ENCODE measurements around the gene SOX15.

SOX15 gene

GRCh38 chr17:7592422-7593021, 2.6 kb upstream of the SOX15 start:
- ATAC-seq (ENCODE audit: low read depth): no peak
- Histone ChIP-seq H3K4me1 (ENCODE audit: insufficient read depth, poor library complexity, severe bottlenecking) (peaks cover 14% of the 10 kb centered on the region), H3K27ac (ENCODE audit: poor library complexity, severe bottlenecking) (peak overlapping the region; percentile 97), H3K4me3 (ENCODE audit: severe bottlenecking) (no peak overlapping the region), H3K36me3 (ENCODE audit: low read depth) (peaks cover 75% of the 10 kb centered on the region), H3K27me3 (ENCODE audit: insufficient read depth, poor library complexity, severe bottlenecking) (no peaks in the 10 kb centered on the region), H3K9me3 (ENCODE audit: severe bottlenecking) (no peaks in the 10 kb centered on the region)
- DNase-seq (ENCODE audit: low spot score): no peak
- TF ChIP-seq, protein P1, sequence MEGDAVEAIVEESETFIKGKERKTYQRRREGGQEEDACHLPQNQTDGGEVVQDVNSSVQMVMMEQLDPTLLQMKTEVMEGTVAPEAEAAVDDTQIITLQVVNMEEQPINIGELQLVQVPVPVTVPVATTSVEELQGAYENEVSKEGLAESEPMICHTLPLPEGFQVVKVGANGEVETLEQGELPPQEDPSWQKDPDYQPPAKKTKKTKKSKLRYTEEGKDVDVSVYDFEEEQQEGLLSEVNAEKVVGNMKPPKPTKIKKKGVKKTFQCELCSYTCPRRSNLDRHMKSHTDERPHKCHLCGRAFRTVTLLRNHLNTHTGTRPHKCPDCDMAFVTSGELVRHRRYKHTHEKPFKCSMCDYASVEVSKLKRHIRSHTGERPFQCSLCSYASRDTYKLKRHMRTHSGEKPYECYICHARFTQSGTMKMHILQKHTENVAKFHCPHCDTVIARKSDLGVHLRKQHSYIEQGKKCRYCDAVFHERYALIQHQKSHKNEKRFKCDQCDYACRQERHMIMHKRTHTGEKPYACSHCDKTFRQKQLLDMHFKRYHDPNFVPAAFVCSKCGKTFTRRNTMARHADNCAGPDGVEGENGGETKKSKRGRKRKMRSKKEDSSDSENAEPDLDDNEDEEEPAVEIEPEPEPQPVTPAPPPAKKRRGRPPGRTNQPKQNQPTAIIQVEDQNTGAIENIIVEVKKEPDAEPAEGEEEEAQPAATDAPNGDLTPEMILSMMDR (IDR thresholded peaks at IDR 0.05; ENCODE audit: poor library complexity, severe bottlenecking): no peak

GRCh38 chr17:7591596-7591995, 1.7 kb upstream of the SOX15 start:
- DNase-seq (ENCODE audit: low spot score) (no peak), ATAC-seq (ENCODE audit: low read depth) (no peak)
- no peak overlapping the region for H3K4me3 ChIP-seq (ENCODE audit: severe bottlenecking)
- H3K27ac ChIP-seq (ENCODE audit: poor library complexity, severe bottlenecking): peak overlapping the region; percentile 97
- H3K27me3 ChIP-seq (ENCODE audit: insufficient read depth, poor library complexity, severe bottlenecking): no peaks in the 10 kb centered on the region
- H3K4me1 ChIP-seq (ENCODE audit: insufficient read depth, poor library complexity, severe bottlenecking): peaks cover 17% of the 10 kb centered on the region
- peaks cover 71% of the 10 kb centered on the region for H3K36me3 ChIP-seq (ENCODE audit: low read depth)
- TF ChIP-seq, protein P1 (IDR thresholded peaks at IDR 0.05; ENCODE audit: poor library complexity, severe bottlenecking): no peak
- H3K9me3 ChIP-seq (ENCODE audit: severe bottlenecking): no peaks in the 10 kb centered on the region

DNA sequence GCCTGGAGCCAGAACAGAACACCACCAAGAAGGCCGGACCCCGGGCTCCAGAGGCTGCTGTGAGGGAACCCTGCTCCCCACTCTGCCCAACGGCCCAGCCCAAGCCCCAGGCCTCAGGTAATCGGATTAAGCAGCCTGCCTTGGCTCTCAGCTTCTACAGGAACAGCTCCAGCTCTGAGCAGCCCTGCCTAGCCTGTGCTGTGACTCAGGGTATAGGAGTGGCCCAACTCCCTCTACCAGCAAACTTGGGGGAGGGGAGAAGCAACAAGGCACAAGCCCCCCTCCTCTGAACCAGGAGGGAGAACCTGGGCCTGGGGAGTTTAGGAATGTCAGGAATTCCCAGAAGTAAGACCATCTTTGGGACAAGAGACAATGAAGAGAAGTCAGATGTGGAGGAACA, 849 bp upstream of the SOX15 start:
- TF ChIP-seq, protein P1 (IDR thresholded peaks at IDR 0.05; ENCODE audit: poor library complexity, severe bottlenecking): no peak
- Histone ChIP-seq H3K36me3 (ENCODE audit: low read depth) (peaks cover 70% of the 10 kb centered on the region), H3K4me3 (ENCODE audit: severe bottlenecking) (no peak overlapping the region), H3K27ac (ENCODE audit: poor library complexity, severe bottlenecking) (peak overlapping the region; percentile 97), H3K9me3 (ENCODE audit: severe bottlenecking) (no peaks in the 10 kb centered on the region), H3K4me1 (ENCODE audit: insufficient read depth, poor library complexity, severe bottlenecking) (peaks cover 17% of the 10 kb centered on the region), H3K27me3 (ENCODE audit: insufficient read depth, poor library complexity, severe bottlenecking) (no peaks in the 10 kb centered on the region)
- DNase-seq (ENCODE audit: low spot score) (no peak), ATAC-seq (ENCODE audit: low read depth) (peak; percentile 40)

GRCh38 chr17:7589204-7589868, 558 bp downstream of the SOX15 start:
- Histone ChIP-seq H3K4me3 (ENCODE audit: severe bottlenecking) (peak overlapping the region; percentile 66), H3K27ac (ENCODE audit: poor library complexity, severe bottlenecking) (peak overlapping the region; percentile 97), H3K36me3 (ENCODE audit: low read depth) (peaks cover 58% of the 10 kb centered on the region), H3K27me3 (ENCODE audit: insufficient read depth, poor library complexity, severe bottlenecking) (no peaks in the 10 kb centered on the region), H3K9me3 (ENCODE audit: severe bottlenecking) (no peaks in the 10 kb centered on the region), H3K4me1 (ENCODE audit: insufficient read depth, poor library complexity, severe bottlenecking) (peaks cover 17% of the 10 kb centered on the region)
- TF ChIP-seq, protein P1 (IDR thresholded peaks at IDR 0.05; ENCODE audit: poor library complexity, severe bottlenecking): peak; percentile 96
- DNase-seq (ENCODE audit: low spot score): peak; percentile 89
- peak; percentile 55 for ATAC-seq (ENCODE audit: low read depth)

Measured in RWPE2 (cell line).